NCI-H2227 (cell line): Measurements from ENCODE around the gene SNRPB2.

Experiments
- DNase-seq: peaks from one replicate; lab custom pipeline; 2025; ENCODE audit not compliant: unreplicated experiment; lab: John Stamatoyannopoulos, UW

Gene SNRPB2

GRCh38 chr20:16785226-16785625 is 55.4 kb downstream of the SNRPB2 start:
- DNase-seq = no peak
